HG02588 (cell line): ENCODE data around the gene KLRC3.
"Not testable (repeated sequence)": the region's sequence is repeated elsewhere in the genome, so short reads cannot be mapped to it uniquely, and the experiment has no call there.

Source experiments
- ATAC-seq: cut with Tn5 transposase; IDR thresholded peaks from one replicate; pipeline ENCODE4 v1.9.1; 2021; ENCODE audit warnings: mild to moderate bottlenecking, moderate library complexity; ENCODE audit not compliant: unreplicated experiment

KLRC3 gene

DNA sequence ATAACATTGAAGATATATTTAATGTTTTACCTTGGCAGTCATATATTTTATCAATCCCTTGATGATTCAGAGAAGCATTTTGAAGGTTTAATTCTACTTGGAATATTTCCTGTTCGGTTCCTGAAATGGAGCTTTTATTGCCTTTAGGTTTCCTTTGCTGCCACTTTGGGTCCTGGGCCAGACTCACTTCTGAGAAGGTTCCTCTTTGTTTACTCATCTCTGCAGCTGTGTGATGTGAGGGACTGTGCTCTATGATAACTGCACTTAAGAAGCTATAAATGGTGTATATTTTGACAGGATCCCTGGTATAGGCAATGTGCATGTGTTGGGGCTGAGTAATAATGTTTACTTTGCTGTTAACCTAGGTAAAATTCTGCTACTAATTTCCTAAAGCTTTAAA is at the start of gene KLRC3:
KLRC3 (minus strand) TSS at position 262 of the 400 bp plus-strand sequence; CDS start at position 217, 45 bp downstream.
- not testable (repeated sequence) for ATAC-seq

DNA sequence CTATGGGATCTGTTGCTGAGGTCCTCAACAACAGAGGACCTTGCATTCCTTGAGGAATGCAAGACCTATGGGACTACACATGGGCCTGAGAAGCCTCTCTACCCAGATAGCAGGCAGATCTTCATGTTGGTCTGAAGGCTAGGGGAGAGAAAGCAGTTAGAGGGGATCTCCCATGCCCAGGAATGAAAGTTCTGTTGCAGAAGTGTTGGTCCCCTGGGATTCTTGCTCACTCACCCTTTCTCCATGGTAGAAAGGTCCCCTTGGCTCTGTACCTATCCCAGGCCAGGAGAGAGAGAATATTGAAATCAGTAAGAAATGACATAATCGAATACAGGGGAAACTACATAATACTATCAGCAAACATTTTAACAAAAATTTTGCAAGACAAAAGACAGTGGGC is 49.3 kb upstream of the KLRC3 start:
- no peak for ATAC-seq

DNA sequence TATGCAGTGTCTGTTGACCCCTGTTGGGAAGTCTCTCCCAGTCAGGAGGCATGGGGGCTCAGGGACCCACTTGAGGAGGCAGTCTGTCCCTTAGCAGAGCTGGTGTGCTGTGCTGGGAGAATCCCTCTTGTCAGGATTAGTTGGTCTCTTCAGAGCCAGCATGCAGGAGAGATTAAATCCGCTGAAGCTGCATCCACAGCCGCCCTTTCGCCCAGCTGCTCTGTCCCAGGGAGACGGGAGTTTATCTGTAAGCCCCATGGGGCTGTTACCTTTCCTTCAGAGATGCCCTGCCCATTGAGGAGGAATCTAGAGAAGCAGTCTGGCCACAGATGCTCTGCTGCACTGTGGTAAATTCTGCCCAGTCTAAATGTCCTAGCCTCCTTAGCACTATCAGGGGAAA is 45.9 kb upstream of the KLRC3 start:
- ATAC-seq, result no peak

DNA sequence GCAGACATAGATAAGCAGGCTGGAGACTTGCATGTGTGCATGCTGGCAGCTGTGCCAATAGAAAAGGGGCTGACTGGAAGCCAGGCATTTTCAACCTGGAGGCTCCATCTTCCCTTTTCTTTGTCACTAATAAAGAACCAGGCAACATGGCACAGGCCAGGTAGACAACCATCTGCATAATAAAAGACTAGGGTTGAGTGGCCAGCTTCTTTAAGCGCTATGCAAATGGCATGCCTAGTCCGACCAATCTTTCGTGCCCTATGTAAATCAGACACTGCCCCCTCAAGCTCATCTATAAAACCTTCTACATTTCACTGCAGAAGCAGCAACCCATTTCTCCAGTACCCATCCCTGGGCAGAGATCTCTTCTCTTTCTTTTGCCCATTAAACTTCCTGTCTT is 37.4 kb upstream of the KLRC3 start:
- no peak for ATAC-seq

DNA sequence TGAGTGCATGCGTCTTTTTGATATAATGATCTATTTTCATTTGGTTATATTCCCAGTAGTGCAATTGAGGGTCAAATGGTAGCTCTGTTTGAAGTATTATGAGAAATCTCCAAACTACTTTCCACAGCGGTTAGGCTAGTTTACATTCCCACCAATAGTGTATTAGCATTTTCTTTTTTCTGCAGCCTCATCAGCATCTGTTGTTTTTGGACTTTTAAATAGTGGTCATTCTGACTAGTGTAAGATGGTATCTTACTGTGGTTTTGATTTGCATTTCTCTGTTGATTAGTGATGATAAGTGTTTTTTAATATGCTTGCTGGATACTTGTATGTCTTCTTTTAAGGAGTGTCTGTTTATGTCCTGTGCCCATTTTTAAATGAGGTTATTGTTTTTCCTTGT is 36.5 kb upstream of the KLRC3 start:
- no peak for ATAC-seq

DNA sequence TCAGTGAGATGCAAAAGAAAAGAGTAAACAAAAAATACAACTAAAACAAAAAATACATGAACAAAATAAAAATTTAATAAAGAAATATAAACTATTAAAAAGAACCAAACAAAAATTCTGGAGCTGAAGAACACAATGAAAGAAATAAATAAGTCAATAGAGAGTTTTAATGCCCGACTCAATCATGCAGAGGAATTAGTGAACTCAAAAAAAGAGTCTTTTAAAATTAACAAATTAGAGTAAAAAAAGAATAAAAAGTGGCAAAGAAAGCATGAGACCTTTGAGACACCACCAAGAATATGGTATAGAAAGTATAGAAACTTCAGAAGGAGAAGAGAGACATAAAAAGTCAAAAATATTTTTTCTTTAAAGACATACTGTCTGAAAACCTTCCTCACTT is 35.4 kb upstream of the KLRC3 start:
- no peak for ATAC-seq

DNA sequence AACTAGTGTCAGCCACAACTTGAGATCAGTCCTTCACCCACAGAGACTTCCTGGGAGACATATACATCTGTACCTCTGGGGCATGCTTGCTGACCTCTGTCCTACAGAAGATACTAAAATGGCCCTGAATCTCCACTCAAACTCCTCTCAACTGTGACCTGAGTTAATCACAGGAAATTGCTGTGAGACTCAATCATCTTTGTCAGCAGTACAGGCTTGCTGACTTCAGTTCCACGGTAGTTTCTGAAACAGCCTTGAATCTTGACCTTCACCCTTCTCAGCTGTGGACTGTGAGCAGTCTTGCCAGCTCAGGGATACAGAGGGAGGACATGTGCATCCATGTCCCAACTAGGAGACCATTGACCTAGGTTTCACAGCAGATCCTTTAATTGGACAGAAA is 34.1 kb upstream of the KLRC3 start:
- no peak for ATAC-seq

DNA sequence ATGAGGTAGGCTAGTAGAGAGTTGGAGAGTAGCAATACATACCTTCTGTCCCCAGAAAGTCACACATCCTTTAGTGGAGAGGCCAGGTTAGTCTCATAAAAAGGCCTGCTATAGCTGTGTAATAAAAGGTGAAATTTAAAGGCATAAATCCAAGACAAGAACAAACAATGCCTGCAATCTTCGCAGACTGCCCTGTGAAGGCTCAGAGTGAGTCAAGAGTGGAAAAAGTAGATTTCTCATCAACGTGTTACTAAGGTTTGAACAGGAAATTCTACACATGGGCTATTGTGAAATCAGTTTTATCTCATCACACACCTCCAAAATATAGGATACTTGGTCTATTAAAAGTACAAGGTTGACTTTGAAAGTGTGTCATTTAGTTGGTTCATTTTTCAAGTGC is 32.8 kb upstream of the KLRC3 start, which contains the start of gene KLRC1:
KLRC1 (minus strand) TSS at position 222 of the 400 bp plus-strand sequence. CDS start 2,221 bp downstream, outside the sequence.
- ATAC-seq, result no peak

DNA sequence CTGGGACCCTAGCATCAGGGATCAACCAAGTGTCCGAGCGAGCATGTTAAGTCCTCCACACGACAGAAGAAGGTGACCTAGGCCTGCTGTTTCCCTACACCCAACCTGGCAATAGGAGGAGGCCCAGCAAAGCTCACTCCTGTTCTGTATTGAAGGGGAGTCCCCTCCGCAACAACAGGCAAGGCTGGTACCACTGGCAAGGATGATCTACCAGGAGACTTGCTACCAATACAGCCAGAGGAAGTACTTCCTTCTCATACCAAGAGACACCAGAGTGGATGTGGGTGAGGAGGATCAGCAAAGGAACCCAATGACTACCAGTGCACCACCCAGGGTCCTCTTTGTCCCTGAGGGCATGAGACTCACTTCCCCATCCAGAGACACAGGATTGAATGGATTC is 27.8 kb upstream of the KLRC3 start:
- ATAC-seq, result no peak

DNA sequence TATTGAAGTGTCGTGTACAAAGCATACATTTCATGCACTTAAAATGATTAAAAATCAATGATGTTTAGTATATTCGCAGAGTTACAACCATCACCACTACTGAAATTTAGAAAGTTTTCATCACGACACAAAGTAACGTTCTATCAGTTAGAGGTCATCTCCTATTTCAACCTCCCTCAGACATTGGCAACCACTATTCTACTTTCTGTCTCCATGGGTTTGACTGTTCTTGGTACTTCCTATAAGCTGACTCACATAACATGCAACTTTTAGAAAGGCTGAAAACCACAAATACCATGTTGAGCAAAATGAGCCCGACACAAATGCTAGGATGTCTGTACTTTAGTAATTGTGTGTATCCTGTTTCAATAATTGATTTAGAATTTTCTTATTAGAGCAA is 25.7 kb upstream of the KLRC3 start:
- not testable (repeated sequence) for ATAC-seq

DNA sequence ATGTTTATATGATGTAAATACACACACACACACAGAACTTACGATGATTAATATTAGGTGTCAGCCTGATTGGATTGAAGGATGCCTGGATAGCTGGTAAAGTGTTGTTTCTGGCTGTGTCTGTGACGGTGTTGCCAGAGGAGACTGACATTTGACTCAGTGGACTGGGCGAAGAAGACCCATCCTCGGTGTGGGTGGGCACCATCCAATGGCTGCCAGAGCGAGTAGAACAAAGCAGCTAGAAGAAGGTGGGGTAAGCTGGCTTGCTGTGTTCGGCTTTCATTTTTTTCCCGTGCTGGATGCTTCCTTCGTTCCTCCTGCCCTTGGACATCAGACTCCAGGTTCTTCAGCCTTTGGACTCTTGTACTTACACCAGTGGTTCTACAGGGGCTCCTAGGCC is 20.7 kb upstream of the KLRC3 start:
- not testable (repeated sequence) for ATAC-seq

DNA sequence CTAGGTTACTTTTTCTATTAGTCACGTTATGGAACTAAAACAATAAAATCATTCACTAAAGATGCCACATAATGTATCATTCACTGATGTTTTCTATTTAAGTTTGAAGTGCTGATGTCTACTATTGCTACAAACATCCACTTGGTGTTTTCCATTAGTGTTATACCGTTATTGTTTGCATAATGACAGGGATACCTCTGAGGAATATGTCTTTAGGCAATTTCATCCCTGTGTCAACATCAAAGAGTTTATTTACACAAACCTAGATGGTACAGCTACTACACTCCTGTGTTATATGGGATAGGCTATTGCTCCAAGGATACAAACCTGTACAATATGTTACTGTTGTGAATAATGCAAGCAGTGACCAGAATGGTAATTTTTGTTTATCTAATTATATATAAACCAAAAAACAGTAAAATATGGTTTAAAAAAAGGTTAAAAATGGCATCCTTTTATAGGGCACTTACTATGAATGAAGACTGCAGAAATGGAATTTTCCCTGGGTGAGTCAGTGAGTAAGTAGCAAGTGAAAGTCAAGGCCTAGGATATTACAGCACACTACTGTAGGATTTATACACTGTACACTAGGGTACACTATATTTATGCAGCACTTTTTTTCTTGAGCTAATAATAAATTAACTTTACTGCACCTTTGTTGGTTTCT is 19.3 kb upstream of the KLRC3 start:
- not testable (repeated sequence) for ATAC-seq

DNA sequence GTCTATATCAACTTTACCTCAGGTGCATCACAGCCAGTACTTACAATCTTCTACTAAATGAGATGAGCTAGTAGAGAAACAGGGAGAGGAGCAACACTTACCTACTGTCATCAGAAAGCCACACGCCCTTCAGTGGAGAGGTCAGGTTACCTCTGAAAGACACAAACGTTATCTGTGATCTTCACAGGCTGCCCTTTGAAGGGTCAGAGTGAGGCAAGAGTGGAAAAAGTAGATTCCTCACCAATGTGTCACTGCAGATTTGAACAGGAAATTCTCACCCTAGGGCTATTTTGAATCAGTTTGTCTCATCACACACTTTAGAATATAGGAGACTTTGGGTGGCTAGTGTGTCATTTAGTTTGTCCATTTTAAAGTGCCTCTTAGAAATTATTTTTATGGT is 17.2 kb upstream of the KLRC3 start:
- not testable (repeated sequence) for ATAC-seq

DNA sequence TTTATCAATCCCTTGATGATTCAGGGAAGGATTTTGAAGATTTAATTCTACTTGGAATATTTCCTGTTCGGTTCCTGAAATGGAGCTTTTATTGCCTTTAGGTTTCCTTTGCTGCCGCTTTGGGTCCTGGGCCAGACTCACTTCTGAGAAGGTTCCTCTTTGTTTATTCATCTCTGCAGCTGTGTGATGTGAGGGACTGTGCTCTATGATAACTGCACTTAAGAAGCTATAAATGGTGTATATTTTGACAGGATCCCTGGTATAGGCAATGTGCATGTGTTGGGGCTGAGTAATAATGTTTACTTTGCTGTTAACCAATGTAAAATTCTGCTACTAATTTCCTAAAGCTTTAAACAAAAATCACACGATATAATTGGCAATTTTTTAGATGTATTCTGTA is 15.4 kb upstream of the KLRC3 start, which contains the start of gene KLRC2:
KLRC2 (minus strand) TSS at position 195 of the 400 bp plus-strand sequence; CDS start at position 171, 24 bp downstream.
- ATAC-seq, result not testable (repeated sequence)

DNA sequence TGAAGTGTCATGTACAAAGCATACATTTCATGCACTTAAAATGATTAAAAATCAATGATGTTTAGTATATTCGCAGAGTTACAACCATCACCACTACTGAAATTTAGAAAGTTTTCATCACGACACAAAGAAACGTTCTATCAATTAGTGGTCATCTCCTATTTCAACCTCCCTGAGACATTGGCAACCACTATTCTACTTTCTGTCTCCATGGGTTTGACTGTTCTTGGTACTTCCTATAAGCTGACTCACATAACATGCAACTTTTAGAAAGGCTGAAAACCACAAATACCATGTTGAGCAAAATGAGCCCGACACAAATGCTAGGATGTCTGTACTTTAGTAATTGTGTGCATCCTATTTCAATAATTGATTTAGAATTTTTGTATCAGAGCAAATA is 10.2 kb upstream of the KLRC3 start:
- not testable (repeated sequence) for ATAC-seq

DNA sequence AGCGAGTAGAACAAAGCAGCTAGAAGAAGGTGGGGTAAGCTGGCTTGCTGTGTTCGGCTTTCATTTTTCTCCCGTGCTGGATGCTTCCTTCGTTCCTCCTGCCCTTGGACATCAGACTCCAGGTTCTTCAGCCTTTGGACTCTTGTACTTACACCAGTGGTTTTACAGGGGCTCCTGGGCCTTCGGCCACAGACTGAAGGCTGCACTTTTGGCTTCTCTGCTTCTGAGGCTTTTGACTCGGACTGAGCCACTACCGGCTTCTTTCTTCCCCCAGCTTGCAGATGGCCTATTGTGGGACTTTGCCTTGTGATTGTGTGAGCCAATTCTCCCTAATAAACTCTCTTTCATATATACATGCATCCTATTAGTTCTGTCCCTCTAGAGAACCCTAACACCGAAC is 5.5 kb upstream of the KLRC3 start:
- ATAC-seq, result not testable (repeated sequence)

DNA sequence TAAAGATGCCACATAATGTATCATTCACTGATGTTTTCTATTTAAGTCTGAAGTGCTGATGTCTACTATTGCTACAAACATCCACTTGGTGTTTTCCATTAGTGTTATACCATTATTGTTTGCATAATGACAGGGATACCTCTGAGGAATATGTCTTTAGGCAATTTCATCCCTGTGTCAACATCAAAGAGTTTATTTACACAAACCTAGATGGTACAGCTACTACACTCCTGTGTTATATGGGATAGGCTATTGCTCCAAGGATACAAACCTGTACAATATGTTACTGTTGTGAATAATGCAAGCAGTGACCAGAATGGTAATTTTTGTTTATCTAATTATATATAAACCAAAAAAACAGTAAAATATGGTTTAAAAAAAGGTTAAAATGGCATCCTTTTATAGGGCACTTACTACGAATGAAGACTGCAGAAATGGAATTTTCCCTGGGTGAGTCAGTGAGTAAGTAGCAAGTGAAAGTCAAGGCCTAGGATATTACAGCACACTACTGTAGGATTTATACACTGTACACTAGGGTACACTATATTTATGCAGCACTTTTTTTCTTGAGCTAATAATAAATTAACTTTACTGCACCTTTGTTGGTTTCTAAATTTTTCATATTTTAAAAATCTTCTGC is 4.0 kb upstream of the KLRC3 start:
- not testable (repeated sequence) for ATAC-seq

DNA sequence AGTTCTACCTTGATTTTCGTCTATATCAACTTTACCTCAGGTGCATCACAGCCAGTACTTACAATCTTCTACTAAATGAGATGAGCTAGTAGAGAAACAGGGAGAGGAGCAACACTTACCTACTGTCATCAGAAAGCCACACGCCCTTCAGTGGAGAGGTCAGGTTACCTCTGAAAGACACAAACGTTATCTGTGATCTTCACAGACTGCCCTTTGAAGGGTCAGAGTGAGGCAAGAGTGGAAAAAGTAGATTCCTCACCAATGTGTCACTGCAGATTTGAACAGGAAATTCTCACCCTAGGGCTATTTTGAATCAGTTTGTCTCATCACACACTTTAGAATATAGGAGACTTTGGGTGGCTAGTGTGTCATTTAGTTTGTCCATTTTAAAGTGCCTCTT is 1.8 kb upstream of the KLRC3 start:
- ATAC-seq, result not testable (repeated sequence)

DNA sequence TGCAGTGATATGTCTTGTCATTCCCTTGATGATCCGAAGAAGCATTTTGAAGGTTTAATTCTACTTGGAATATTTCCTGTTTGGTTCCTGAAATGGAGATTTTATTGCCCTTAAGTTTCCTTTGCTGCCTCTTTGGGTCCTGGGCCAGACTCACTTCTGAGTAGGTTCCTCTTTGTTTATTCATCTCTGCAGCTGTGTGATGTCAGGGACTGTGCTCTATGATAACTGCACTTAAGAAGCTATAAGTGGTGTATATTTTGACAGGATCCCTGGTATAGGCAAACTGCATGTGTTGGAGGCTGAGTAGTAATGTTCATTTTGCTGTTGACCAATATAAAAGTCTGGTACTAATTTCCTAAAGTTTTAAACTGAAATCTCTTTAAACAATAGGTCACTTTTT is 11.0 kb downstream of the KLRC3 start, which contains the start of gene KLRC4:
KLRC4 (minus strand) TSS at position 366 of the 400 bp plus-strand sequence; CDS start at position 184, 182 bp downstream.
- no peak for ATAC-seq

DNA sequence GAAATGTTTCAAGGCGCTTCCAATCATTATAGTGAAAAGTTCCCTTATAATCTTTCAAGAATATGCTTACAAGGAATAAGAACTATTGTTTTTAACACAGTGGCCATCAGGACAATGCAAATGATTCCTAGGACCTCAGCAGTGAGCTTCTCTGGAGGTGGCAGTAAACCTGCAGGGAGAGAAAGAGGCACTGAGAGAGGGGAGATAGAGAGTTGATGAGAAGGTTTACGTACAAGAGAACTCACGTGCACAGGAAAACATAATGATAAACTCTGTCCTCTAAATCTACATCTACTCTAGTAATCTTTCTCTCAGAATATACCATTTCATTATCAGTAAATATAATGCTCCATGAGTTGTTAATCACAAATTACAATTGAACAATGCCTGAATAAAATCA is 11.6 kb downstream of the KLRC3 start:
- ATAC-seq, result no peak

DNA sequence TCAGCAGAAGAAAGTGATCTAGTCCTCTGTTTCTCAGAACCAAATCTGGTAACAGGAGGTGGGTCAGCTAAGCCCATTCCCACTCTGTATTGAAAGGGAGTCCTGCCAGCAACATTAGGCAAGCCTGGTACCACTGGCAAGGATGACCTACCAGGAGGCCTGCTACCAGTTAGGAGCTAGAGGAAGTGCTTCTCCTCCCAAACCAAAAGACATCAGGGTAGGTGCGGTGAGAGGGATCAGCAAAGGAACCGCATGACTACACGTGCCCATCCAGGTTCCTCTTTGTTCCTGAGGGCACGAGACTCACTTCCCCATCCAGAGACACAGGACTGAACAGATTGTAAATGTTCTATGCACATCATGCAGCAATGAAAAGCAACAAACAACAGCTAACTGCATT is 13.7 kb downstream of the KLRC3 start:
- ATAC-seq, result no peak

DNA sequence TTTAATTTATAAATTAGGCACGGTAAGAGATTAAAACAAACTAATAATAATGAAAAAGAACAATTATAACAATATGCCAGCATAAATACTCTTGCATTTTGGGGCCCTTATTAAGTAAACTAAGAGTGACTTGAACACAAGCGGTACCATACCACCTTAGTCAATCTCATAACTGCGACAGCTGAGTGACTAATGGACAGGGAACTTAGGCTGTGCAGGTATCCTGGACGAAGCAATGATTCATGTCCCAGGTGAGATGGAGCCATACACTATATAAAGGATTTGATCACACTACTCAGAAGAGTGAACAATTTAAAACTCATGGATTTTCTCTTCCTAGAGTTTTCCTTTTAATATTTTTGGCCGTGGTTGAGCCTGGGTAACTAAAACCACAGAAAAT is 15.1 kb downstream of the KLRC3 start:
- ATAC-seq, result no peak
